ENCODE measurements around the gene BEND5.

BEND5 gene

DNA sequence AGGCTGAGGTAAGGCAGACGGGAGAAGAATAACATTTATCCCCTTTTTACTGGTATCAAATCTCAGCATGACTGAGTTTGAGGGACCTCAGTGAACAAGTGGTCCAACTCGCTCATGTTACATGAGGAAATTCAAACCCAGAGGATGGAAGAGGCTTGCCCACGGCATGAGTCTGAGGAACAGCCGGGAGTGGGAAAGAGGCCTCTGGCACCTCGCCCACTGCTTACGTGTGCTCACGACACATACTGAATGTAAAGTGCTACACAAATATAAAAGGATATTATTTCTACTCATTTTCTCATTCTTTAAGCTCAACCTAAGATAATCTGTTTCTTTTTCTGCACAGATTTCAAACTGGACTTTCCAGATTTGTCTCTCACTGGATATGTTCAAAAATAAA lies 14.7 kb downstream of the BEND5 start:
- no peak for DNase-seq

DNA sequence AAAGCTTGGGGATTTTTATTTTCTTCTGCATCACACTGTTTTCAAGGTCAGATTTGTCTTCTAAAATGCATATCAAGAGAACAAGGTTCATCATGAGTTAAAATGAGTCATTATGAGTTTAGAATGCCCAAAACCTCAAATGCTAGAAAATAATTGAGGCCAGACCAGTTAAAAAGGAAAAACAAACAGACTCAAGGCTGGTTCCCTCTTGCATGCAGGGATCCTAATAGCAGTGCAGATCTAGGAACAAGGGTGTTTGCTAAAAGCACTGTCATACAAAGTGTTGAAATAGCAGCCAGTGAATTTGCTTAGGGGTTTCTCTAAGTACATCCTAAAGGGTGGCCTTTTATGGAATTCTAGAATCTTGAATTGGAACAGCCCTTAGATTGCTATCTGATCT lies 15.3 kb downstream of the BEND5 start:
- no peak for DNase-seq

DNA sequence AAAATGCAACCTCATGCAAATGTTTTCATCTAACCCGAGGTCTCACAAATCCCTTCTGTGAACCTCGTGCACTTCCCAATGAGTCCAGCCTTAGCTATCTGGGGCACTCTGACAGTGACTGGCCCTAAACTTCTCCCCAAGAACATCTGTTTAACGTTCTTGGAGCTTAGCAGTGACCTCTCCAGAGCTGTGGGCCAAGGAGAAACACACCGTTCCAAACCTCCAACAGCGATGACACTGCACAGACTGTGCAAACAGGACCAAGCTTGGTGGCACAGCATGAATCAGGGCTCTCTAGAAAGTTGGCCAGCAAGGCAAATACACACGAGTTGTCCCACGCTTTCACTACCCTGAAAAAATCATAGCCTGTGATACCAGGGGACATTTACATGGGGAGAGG lies 15.8 kb downstream of the BEND5 start:
- no peak for DNase-seq

DNA sequence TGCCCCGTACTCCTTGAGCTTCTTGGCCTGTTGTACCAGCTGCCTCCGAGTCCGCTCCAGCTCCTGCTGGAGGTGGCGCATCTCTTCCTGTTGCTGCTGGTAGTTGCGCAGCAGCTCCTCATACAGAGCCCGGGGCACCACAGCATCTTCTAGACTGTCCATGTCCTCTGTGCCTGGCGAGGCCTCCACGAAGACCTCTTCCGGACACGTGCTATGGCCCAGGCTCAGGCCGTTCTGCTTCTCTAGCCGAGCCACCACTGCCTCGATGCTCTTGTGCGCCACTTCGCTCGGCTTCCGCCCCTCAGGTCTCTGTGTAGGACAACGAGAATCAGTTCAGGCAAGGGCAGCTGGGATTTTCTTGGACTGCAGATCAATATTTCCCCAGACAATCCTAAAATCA lies 17.7 kb downstream of the BEND5 start:
- DNase-seq = no peak

DNA sequence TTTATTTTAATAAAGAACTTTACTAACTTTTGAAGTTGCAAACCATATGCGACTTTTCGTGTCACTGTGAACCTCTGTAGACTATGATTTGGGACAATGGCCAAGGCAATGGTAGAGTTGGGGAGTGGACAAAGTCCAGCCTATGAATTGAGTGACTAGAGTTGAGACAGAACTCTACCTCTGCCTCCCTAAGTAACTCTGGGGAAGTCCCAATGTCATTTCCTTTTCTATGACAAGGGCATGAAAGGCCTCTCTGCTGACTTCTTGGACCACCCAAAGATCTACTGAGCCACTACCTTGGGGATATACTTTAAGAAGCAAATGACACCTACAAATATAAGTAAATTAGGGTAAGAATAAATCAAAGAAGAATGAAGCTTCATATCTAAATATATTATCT lies 19.3 kb downstream of the BEND5 start:
- no peak for DNase-seq

DNA sequence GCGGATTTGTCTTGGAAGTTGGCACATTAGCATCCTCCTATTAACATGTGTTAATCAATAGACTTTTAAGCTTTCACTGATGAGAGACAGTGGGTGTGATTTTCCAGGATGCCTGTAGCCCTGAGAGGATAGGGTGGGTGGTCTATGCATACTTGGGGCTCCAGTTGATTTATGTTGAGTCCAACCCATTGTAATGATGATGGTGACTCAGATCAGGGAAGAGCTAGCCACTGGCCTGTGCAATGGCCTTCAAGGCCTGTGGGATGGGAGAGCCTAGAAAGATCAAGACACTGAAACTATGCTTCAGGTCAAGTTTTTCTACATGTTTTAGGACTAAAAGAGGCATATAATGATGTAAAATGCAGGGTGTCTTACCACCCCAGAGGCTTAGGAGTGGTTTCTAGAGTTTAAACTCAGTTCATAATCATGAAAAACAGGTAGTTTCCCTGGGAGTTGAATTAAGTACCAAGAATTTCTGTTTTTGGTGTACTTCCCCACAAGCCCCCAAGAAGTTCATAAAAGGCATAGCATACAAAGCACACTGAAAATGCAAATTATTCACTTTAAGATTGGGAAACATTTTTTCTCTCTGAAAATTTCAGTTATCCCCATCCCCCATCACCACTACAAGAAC lies 19.9 kb downstream of the BEND5 start:
- DNase-seq = no peak

DNA sequence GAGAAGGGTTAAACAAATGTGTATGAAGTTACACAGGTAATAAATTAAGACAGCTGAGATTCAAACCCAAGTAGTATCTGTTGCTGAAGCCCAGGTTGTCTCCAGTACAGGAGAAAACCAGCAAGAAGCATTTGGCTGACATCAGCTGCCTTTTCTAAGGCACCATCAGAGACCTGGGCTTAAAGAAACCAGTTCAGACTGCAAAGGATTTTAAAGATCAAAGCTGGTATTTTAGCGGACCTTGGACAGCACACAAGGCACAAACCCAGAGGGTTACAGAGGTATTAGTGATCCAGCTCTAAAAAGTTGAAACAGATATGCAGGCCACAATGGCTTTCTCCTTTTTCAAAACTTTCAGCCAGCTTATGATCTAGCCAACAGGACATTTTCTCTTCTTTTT lies 23.4 kb downstream of the BEND5 start:
- DNase-seq = no peak

DNA sequence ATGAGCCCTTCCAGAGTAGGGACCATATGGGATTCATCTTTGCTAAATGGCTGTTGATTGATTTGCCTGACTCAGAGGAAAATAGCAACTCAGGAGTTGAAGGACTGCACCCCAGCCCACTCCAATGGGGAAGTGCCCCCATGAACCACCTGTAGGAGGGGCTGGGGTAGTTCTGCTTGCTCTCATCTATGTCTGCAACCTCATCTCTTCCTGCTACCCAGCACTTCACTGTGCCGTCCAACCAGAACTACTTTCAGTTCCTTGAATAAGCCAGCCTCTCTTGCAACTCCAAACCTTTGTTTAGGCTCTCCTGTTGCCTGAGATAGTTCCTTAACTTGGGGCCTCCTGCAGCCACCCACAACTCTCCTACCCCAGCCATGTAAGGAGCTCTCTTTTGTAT lies 26.6 kb downstream of the BEND5 start:
- DNase-seq = no peak

DNA sequence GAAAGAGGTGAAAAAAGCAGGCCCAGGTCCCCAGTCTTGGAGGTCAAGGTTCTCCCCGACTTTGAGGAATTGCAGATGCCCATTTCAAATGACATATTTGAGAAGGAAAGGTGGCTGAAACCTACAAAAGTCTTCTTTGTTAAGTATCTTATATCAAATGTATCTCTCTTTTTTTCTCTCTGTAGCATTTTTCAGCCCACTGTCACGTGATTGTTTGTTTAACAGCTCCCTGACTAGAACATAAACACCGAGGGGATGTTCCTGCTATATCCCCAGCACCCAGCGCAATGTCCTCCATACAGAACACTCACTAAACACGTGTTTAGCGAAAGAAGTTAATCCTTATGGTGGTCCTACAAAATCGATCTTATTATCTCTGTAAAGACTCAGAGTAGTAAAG lies 27.6 kb downstream of the BEND5 start:
- DNase-seq = no peak

DNA sequence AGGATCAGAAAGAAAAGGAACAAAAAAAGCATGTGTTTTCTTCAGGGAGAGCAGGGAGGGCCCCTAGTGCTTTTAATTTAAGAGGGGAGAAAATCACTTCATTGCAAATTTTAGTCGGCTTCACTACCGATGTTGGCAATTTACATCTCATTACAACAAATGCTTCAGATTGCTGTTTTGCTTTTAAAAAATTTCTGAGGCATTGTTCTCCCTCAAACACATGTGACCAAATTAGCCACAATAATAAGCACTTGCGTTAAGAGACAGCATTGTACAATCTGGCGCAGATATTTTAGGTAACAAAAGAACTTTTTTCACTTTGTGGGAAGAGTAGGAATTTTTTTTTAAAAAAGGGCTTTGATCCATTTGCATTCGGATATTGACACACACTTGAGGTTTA lies 29.8 kb downstream of the BEND5 start:
- no peak for DNase-seq

DNA sequence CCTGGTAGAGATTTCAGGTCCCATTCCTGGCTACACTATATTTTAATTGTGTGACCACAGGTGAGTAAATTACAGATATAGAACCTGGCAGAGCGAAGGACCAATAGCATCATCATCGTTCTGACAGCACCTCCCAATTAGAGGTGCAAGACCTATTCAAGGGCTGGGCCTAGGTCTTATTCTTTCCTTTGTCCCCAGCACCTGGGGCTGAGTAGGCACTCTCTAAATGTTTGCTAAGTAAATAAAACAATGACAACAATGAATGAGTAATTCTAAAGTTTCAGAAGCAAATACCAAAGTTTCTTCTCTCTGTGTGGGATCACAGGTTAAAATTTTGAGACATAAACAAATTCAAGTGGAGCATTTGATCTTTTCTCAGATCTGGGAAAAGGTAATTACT lies 32.7 kb downstream of the BEND5 start:
- no peak for DNase-seq

DNA sequence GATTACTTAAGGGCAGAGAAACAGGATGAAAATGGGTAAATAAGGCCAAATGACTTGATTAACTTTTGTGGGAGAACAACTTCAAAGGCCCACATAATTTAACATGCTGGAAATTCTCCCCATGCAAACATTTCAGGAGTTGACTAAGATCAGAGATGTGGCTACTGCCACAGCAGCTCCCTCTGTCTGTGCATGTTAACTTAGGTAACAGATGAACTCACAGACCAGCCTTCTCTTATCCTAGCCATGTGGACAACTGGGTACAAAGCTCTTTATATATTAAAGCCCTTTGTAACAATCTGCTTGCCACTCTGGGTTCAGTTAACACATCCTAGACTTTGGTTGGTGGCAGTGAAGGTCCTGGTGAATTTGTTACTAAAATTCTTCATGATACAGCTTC lies 33.2 kb downstream of the BEND5 start:
- DNase-seq = no peak

DNA sequence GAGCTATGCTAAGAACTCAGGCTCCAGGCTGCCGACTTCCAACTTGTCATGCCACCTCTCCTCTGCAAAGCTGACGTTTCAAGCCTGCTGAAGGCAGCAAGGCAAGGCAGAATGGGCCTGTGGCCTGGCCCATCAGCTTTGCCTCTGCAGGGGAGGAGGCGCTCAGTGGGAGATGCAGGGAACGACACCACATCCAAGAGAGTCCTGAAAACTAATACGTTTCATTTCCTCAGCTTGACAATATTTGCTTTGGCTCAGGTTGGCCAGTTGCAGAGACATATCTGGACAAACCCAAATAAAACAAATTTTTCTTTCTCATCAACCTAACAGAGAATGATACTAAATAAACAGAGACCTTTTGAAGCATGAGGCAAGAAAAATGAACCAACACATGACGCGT lies 35.3 kb downstream of the BEND5 start:
- no peak for DNase-seq

DNA sequence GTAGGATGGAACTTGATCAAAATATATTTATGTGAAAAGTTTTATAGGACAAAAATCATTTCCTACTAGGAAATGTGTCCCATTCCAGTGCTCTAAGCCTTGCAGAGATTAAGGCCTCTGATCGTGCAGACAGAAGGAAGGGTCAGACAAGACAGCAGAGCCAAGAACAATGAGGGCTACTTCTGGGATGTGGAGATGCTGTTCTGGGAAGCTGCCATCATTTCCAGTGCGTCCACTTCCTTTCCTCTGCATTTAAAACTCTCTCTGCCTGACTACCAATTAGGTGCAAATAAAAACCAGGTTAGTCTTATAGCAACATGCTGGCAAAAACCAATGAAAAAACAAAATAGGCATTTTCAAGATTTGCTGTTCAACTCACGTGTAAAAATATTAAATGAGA lies 36.1 kb downstream of the BEND5 start:
- DNase-seq = no peak

DNA sequence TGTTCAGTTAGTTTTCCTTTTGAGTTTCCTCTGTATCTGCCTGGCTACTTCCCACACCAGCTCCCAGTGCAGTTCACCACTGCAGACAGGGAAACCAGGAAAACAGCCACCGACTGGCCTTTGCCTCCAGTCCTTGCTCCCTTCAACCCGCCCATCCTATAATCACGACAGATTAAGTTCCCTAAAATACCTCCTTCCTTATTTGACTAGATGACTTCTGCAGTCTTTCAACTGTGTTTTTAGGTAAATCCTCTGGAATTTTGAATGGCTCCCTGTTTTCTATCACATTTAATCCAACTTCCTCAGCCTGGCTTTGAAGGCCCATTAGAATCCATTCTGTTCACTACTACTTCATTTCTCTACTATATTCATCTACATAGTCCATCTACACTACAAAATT lies 37.6 kb downstream of the BEND5 start:
- no peak for DNase-seq

DNA sequence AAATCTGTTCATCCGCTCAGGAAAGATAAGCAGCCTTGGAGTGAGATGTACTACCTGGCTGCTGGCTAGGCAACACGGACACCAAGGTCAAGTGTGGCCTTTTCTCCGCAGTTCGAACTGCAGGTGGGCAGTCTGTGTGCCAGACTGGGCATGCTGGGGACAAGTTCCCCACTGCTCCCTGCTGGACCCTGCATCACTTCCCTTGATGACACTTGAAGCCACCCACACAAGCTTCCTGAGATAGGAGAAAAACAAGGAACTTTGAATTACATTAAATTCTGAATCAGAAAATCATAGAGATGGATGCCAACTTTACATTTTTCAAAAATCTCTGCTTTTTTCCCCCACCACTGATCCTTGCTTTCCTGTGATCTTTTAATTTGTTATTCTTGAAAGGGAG lies 38.3 kb downstream of the BEND5 start:
- no peak for DNase-seq

DNA sequence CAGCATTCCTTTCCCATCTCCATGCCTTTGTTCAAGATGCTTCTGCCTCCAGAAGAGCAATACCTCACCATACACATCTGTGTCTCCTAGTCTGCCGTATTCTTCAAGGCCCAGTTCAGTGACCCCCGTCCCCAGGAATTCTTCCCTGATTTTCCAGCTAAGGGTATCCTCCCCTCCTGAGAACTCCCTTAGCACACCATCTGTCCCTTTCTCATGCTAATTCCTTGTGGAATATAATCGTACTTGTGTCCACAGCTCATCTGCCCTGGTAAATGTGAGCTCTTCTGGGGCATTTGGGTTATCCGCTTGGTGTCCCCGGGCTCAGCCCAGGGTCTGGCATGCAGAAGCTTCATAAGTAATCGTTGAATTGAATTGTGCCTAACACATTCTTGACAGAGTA lies 40.9 kb downstream of the BEND5 start:
- DNase-seq = no peak

DNA sequence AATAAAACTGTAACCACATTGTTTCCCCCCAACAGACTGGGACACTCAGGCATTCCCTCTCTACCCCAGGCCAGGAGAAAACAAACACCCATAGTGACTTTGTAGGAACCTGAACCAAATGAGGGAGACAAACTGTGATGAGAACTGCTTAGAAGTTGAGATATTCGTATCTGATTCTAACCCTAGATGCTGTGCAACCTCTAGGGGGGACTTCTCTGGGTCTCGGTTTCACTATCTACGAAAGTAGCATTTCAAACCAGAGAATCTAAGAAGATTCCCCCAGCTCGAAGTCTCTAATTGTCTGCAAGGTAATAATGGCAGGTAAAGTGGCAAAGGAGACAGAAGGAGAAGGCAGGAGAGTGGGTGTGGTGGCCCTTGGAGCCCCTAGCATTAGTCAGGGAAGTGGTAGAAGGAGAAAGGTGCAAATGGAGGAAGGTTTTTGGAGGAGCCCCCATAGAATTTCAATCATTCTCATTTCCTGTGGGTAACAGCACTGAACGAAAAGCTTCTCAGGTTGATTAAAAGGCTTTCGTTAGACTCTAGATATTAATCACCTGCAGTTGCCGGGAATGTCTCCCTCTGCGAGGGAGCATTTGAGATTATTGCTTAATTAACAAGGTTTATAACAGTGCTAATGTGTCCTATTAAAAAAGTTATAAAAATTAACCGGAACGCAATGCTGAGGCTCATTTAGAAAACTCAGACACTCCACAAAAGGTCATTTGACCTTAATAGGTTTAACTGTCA lies 46.4 kb downstream of the BEND5 start:
- no peak for DNase-seq

DNA sequence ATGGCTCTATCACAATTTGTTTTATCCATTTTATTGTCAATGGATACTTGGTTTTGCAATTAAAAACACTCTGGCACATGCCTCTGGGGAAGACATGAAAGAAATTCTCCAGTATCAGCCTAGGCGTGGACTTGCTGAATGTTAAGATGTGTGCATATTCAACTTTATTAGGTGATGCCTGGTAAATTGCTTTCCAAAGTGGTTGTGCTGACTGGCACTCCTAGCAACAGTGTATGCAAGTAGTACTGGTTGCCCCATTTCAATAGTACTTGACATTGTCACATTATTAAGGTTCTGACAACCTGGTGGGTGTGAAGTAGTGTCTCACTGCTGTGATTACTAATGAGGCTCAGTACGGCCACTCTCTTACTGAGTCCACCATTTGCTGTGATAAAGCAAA lies 48.1 kb downstream of the BEND5 start:
- DNase-seq = no peak

DNA sequence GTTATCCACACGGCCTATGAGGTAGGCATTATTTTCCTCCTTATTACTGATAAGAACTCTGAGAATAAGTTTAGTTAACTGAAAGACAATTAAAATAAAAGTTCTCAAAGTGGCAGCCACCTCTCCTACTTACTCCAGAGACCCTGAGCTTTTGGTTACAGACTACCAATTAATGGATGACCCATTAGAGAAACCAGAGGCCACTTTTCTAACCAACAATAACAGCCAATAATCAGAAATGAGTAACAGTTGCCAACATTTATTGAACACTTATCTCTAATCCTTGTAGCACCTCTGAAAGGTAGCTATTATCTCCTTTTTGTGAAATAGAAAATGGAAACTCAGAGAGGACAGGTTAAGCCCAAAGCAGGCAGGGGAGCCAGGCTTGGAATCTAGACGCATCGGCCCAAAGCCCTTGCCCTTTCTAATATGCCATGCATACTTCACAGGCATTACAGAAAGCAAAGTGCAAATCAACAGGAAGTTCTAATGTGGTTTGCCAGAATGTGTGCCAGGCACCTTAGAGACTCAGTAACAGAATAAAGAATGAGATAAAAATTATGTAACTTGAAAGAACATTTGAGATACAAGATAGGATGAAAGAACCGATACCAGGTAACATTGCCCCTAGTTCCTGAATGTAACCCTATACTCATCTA lies 50.0 kb downstream of the BEND5 start:
- DNase-seq = no peak

DNA sequence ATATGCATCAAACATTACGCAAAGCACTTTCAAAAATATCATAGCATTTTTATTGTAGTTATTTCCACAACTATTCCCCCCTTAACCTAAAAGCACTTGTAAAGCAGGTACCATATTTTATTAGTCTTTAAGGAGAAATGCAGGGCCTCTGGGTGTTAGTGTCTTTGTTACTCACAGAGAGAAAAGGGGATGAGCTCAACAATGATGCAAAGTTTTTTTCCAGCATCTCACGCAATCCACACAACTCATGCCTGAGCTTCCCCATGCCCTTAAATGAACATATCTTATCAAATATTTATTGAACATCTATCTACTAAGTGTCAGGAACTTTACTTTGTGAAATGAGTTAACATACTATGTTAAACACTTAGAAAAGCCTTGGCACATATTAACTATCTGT lies 50.6 kb downstream of the BEND5 start:
- DNase-seq = no peak

DNA sequence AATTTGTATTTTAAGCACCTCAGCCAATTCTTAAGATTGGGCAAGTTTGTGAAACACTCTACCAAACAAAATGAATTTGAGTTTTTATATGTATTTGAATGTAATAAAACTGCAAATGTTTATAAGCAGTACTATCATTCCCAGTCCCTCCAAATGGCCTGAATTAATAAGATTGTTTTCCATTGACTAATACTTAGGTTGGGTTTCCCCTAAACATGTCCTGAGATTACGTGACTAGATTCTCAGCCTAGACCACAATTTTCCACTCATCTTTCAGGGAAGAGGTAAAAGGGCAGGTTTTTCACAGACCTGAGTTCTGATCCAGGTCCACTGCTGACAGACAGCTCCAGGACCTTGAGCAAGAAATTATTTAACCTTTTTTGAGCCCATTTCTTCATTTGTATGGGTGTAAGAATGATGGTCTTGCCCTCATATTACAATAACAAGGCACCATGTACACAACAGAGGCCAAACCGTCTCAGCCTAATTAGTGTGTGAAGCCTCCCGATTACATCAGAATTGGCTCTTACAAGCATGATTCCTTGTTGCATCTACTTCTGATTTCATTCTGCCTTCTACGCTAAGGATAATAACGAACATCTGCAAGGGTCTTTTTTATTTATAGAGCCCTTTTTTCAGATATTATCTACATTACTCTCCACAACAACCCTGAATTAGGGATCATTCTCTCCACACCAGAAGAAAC lies 51.2 kb downstream of the BEND5 start:
- DNase-seq = no peak

DNA sequence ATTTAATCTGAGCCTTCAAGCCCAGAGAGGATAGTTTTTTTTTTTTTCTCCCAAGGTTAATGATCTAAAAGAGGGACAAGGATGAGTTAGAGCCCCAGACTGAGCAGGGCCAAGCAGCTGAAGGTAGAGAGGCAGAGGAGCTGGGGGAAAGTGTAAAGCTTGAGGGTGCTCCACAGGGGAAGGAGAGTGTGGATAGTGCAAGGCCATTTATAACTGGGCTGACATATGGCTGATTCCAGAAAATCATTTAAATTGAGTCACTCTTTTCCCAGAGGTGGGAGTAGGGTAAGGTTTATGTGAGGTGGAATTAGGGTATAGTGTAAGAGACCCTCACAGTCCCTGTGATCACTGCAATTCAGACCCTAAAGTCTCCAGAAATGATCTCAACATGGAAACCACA lies 55.8 kb downstream of the BEND5 start:
- no peak for DNase-seq

DNA sequence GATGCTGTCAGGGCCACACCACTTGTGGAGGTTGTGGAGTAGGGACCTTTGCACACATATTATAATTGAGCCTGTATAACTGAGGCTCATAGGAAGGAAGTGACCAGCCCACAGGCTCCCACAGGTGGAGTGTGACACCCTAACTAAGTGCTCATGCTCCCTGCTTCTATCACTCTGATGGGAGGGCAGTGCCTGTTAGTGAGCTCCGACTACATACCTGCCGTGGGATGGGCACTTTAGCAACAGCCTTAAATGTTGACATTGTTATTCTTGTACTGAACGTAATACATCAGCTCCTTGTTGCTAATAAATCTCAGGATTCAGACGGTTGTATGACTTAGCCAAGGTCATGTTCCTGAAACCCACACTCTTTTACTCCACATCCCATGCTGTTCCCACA lies 58.0 kb downstream of the BEND5 start:
- no peak for DNase-seq
